A549 (cell line): ENCODE results near the gene ZNF205.

ENCODE experiments used
- MAFK ChIP-seq: fragments of 450-650 bp; IDR thresholded peaks from 2 replicates; pipeline ENCODE4 v1.6.1; 2014; ENCODE audit not compliant: partially characterized antibody
- MAX ChIP-seq: IDR thresholded peaks from 2 replicates; pipeline ENCODE4 v1.6.1; 2012
- PHF8 ChIP-seq: fragments of 200-600 bp; sonication (generic); IDR thresholded peaks from 2 replicates; pipeline ENCODE4 v1.6.1; 2016; ENCODE audit warnings: low read depth, mild to moderate bottlenecking, antibody characterized with exemption, moderate library complexity, borderline replicate concordance

DNA sequence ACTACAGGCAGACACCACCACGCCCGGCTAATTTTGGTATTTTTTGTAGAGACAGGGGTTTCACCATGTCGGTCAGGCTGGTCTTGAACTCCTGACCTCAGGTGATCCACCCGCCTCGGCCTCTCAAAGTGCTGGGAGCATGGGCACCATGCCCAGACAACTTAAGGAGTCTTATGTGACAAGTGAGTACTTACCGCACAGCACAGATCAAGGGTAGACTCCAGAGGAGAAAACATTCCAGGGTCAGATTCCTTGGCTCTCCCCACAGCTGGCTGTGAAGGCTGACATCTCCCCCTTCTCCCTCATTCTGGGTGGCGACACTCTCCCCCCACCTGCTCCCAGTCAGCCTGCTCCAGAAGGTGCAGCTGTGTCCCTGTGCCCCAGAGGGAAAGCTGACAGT is 23.9 kb upstream of the ZNF205 start:
- TF ChIP-seq MAFK (no peak), MAX (no peak), PHF8 (no peak)
